GM12878 (cell line): Measurements from ENCODE around the gene ABCG4. TPM values are rescaled to one million over a fixed set of nuclear protein-coding genes. Genes with fewer than 3 reads are reported as not detected.

Experiments
- ATAC-seq: fragments of 200-7000 bp; cut with Tn5 transposase; 3 replicates; pipeline ENCODE4 v1.9.1; 2020; ENCODE audit warnings: mild to moderate bottlenecking, moderate library complexity
- BruUV-seq: library from RNA; stranded (reverse); fragments of 400-500 nt; replicated peaks from 2 replicates; lab custom pipeline; 2021; lab: Mats Ljungman, UMichigan
- CTCF ChIA-PET: fragments of 300-600 bp; sonication (Branson Sonifier 250); formaldehyde crosslinking; extraction: SDS; loops from one replicate; lab custom pipeline; 2021; ENCODE audit warnings: inconsistent platforms; lab: Yijun Ruan, JAX
- POLR2A ChIA-PET: fragments of 350-600 bp; formaldehyde crosslinking; extraction: SDS; loops from one replicate; lab custom pipeline; 2021; ENCODE audit warnings: inconsistent platforms; lab: Charles Lee
- RAD21 ChIA-PET: fragments of 300-600 bp; sonication (Branson Sonifier 250); formaldehyde crosslinking; loops from one replicate; lab custom pipeline; 2023; ENCODE audit warnings: antibody characterized with exemption; ENCODE audit not compliant: unreplicated experiment; lab: Charles Lee
- SMC1A ChIA-PET: fragments of 300-600 bp; sonication (Branson Sonifier 250); formaldehyde crosslinking; loops from one replicate; lab custom pipeline; 2023; ENCODE audit not compliant: unreplicated experiment, uncharacterized antibody; lab: Charles Lee
- DNase-seq: peaks from one replicate; pipeline ENCODE4 v3.0.0-alpha.2; 2011; ENCODE audit warnings: low read depth, low spot score
- FAIRE-seq: peaks from 3 replicates; lab custom pipeline; 2011; peaks lifted over from hg19 to GRCh38; lab: Jason Lieb, UNC
- H2AFZ ChIP-seq: 2 replicates; pipeline ENCODE4 v1.6.0; 2011; ENCODE audit warnings: low read depth, low read length, control low read depth; ENCODE audit not compliant: control insufficient read depth
- H3K27ac ChIP-seq: 2 replicates; pipeline ENCODE4 v1.5.1; 2011; ENCODE audit warnings: control low read depth; ENCODE audit not compliant: control insufficient read depth, insufficient read depth
- H3K27me3 ChIP-seq, 2 experiments: replicated peaks in 1 of 2; 2 replicates each; pipeline versions ENCODE4 v1.6.0 to v1.6.1; 2011; ENCODE audit warnings: low read length in 1 of 2; ENCODE audit not compliant: control insufficient read depth in 2 of 2, insufficient read depth in 2 of 2
- H3K36me3 ChIP-seq, 2 experiments: 2 replicates each; pipeline ENCODE4 v1.5.1; 2011; ENCODE audit warnings: low read length in 1 of 2; ENCODE audit not compliant: control insufficient read depth in 2 of 2, insufficient read depth in 2 of 2
- H3K4me1 ChIP-seq: 2 replicates; pipeline ENCODE4 v1.6.1; 2011; ENCODE audit warnings: mild to moderate bottlenecking, low read length, moderate library complexity, mixed read lengths; ENCODE audit not compliant: control insufficient read depth, insufficient read depth
- H3K4me2 ChIP-seq: 2 replicates; pipeline ENCODE4 v1.6.0; 2011; ENCODE audit warnings: control low read depth; ENCODE audit not compliant: control insufficient read depth, insufficient read depth
- H3K4me3 ChIP-seq: fragments of 200-600 bp; sonication (generic); 2 replicates; pipeline ENCODE4 v1.5.1; 2016
- H3K79me2 ChIP-seq: 2 replicates; pipeline ENCODE4 v1.6.0; 2011; ENCODE audit warnings: low read length; ENCODE audit not compliant: control insufficient read depth, insufficient read depth
- H3K9ac ChIP-seq: 2 replicates; pipeline ENCODE4 v1.8.0; 2011; ENCODE audit warnings: low read length, control low read depth, mixed read lengths; ENCODE audit not compliant: control insufficient read depth, insufficient read depth
- H3K9me3 ChIP-seq: replicated peaks from 3 replicates; pipeline ENCODE4 v1.5.1; 2011; ENCODE audit warnings: mild to moderate bottlenecking, low read length; ENCODE audit not compliant: control insufficient read depth, insufficient read depth
- H4K20me1 ChIP-seq: 2 replicates; pipeline ENCODE4 v1.6.0; 2011; ENCODE audit not compliant: control insufficient read depth, insufficient read depth
- IKZF1 ChIP-seq: fragments of 450-650 bp; conservative IDR thresholded peaks from 2 replicates; pipeline ENCODE4 v1.6.1; 2017; ENCODE audit warnings: antibody characterized with exemption, mild to moderate bottlenecking
- RELA ChIP-seq: fragments of 450-650 bp; IDR thresholded peaks from 2 replicates; pipeline ENCODE4 v1.8.0; 2014; ENCODE audit warnings: borderline replicate concordance; ENCODE audit not compliant: partially characterized antibody
- SIN3A ChIP-seq: IDR thresholded peaks from 2 replicates; pipeline ENCODE4 v1.6.1; 2012; ENCODE audit warnings: low read depth, low read length, improper control_type of control experiment
- SUZ12 ChIP-seq: fragments of 200-600 bp; sonication (generic); IDR thresholded peaks from one replicate; pipeline ENCODE4 v1.6.1; 2018; ENCODE audit warnings: antibody characterized with exemption, mild to moderate bottlenecking; ENCODE audit not compliant: unreplicated experiment
- YY1 ChIP-seq: IDR thresholded peaks from 2 replicates; pipeline ENCODE4 v1.6.1; 2011; ENCODE audit warnings: low read depth, mild to moderate bottlenecking, low read length
- ZNF24 ChIP-seq: fragments of 450-650 bp; IDR thresholded peaks from 2 replicates; pipeline ENCODE4 v1.6.1; 2017; ENCODE audit warnings: antibody characterized with exemption, mild to moderate bottlenecking
- WGBS: methylation state at CpG from one replicate; pipeline ENCODE4 v1.1.6; 2016; ENCODE audit warnings: low lambda C conversion rate; ENCODE audit not compliant: insufficient replicate concordance, insufficient coverage; ENCODE audit errors: missing lambda C conversion rate; 5-methylcytosine and 5-hydroxymethylcytosine counted together
- in situ Hi-C: fragments of 300-500 bp; cut with MboI; formaldehyde crosslinking; loops from 9 replicates; pipeline ENCODE4 v1.14.3; 2018; ENCODE audit warnings: mixed read lengths
- intact Hi-C: fragments of 100-400 bp; cut with micrococcal nuclease; formaldehyde crosslinking; loops from one replicate; pipeline ENCODE4 v1.14.2; 2022; ENCODE audit not compliant: unreplicated experiment
- polyA plus RNA-seq, 11 experiments: library from polyadenylated mRNA; depleted of rRNA in 4 of 11; unstranded in 6 of 11; stranded (reverse) in 5 of 11; fragments of >200 nt; fragmentation: Nextera tagmentation in 4 of 11; fragmentation: Illumina TruSeq in 1 of 11; extraction: Ambion mirVana in 4 of 11; extraction: Trizol in 1 of 11; gene quantifications; 1 replicate in 1 of 11; 2 replicates in 10 of 11; pipeline versions ENCODE4 v1.2.1 to v1.2.3, GENCODE V29; 2011 to 2016; ENCODE audit warnings: inconsistent platforms in 2 of 11, missing spikeins in 2 of 11, low read depth in 1 of 11
- total RNA-seq, 4 experiments: library from RNA; depleted of rRNA in 3 of 4; stranded (reverse); fragments of >200 nt in 3 of 4; fragmentation: Illumina TruSeq in 1 of 4; extraction: Trizol in 1 of 4; gene quantifications; 2 replicates each; pipeline versions ENCODE4 v1.2.1 to v1.2.3, GENCODE V29; 2013 to 2021
- TF ChIP-seq, protein P1 (sequence below): fragments of 450-650 bp; IDR thresholded peaks from 2 replicates; pipeline ENCODE4 v1.6.1; 2018; ENCODE audit warnings: mild to moderate bottlenecking, low read depth, moderate library complexity; ENCODE audit not compliant: partially characterized antibody

Gene ABCG4
- total and polyA plus RNA-seq, 10 of the 15 experiments (the other 5 are each of a cell fraction or from before 2014, with no cell fraction given) = not detected

DNA sequence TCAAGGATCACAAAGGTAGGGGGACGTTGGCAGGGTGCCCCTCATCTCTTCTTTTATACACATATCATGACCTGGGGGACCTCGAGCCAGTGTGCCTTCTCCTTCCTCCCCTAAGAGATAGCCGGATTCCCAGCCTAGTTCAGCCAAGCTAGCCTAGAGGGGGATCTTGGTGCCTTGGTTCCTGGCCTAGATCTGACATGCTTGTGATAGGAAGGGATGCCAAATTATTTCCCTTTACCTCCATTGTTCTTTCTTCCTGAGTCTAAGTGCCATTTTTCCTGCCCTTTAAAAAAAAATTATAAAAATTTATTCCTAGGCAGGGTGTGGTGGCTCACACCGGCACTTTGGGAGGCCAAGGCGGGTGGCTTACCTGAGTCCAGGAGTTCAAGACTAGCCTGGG lies 34.5 kb upstream of the ABCG4 start (continued):
- TF ChIP-seq, protein P1, sequence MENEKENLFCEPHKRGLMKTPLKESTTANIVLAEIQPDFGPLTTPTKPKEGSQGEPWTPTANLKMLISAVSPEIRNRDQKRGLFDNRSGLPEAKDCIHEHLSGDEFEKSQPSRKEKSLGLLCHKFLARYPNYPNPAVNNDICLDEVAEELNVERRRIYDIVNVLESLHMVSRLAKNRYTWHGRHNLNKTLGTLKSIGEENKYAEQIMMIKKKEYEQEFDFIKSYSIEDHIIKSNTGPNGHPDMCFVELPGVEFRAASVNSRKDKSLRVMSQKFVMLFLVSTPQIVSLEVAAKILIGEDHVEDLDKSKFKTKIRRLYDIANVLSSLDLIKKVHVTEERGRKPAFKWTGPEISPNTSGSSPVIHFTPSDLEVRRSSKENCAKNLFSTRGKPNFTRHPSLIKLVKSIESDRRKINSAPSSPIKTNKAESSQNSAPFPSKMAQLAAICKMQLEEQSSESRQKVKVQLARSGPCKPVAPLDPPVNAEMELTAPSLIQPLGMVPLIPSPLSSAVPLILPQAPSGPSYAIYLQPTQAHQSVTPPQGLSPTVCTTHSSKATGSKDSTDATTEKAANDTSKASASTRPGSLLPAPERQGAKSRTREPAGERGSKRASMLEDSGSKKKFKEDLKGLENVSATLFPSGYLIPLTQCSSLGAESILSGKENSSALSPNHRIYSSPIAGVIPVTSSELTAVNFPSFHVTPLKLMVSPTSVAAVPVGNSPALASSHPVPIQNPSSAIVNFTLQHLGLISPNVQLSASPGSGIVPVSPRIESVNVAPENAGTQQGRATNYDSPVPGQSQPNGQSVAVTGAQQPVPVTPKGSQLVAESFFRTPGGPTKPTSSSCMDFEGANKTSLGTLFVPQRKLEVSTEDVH = no peak
- TF ChIP-seq RELA = no peak
- no peak for TF ChIP-seq SIN3A
- no peak for TF ChIP-seq IKZF1

DNA sequence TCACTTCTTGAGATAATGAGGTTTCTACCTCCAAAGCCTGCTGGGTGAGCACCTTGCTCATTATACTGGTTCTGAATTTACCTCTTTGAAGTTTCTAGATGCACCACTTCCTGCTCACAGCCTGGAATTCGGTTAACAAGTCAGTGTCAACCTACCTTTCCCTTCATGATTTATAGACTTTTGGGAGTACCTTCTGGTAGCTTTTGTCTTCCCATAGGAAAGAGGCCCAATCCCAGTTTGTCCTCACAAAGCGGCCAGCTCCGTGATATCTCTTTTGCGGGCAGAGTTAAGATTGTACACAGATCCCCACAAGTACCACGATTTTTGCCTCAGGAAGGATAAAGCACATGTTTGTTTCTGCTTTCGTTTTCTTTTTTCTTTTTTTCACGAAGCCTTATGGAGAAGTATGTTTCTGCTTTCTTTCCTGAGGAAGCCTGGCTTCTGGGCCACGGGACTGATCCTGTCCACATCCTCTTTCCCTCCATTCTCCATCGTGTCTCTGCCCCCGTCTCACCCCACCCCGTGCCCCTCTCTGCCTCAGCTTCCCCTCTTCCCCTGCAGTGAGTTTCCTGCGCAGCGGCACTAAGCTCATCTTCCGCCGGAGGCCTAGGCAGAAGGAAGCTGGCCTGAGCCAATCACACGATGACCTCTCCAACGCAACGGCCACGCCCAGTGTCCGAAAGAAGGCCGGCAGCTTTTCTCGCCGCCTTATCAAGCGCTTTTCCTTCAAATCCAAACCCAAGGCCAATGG lies 33.2 kb upstream of the ABCG4 start:
- no peak for DNase-seq
- TF ChIP-seq SUZ12 = no peak
- TF ChIP-seq YY1 = no peak
- no peak for TF ChIP-seq ZNF24
- TF ChIP-seq, all 136 proteins: peak for 0
- ChIA-PET CTCF (interaction anchor here (0.8 kb wide), 1 partner anchor 18 kb away, joined by 3 read pairs; no protein-coding TSS in a partner anchor), RAD21 (no interaction called here), SMC1A (no interaction called here), POLR2A (interaction anchor here (0.6 kb wide), 1 partner anchor 87 kb away, joined by 3 read pairs; no protein-coding TSS in a partner anchor)
- Histone ChIP-seq H3K4me2 (peak overlapping the region; percentile 60), H2AFZ (peak overlapping the region; percentile 38; the same call in 1 of the 2 replicates), H3K4me1 (peaks cover 3% of the 10 kb centered on the region), H3K9ac (no peak overlapping the region), H3K4me3 (no peak overlapping the region), H3K27ac (no peak overlapping the region), H4K20me1 (no peaks in the 10 kb centered on the region), H3K36me3 (peaks cover 16 to 22% of the 10 kb centered on the region in 2 experiments), H3K79me2 (no peaks in the 10 kb centered on the region), H3K27me3 (no peaks in the 10 kb centered on the region), H3K9me3 (no peaks in the 10 kb centered on the region)
- BruUV-seq = no TSS peak
- ATAC-seq (no peak), FAIRE-seq (no peak)
- intact Hi-C loops (no loop called here), in situ Hi-C loops (no loop called here)
- WGBS = 90% methylated on average over 18 of the region's 24 CpGs
